HCT116 (cell line): Measurements from ENCODE around the gene DDX24. TPM values are rescaled to one million over a fixed set of nuclear protein-coding genes. Genes with fewer than 3 reads are reported as not detected.

Experiments
- total RNA-seq: library from RNA; stranded (reverse); gene quantifications from one replicate; pipeline ENCODE4 v1.2.1, GENCODE V29; 2021; ENCODE audit not compliant: unreplicated experiment

Gene DDX24
- total RNA-seq, 1 experiment from 2014 or later = 169 TPM

Other genes with a start within 250 kb of the DDX24 start
- gene FAM181A, start 153.9 kb downstream of the DDX24 start, total RNA-seq = not detected
- not detected for gene ASB2, start 104.6 kb downstream of the DDX24 start, total RNA-seq
- gene CCDC197, start 83.9 kb downstream of the DDX24 start, total RNA-seq = not detected
- 6.6 TPM for gene OTUB2, start 54.9 kb downstream of the DDX24 start, total RNA-seq
- 26.0 TPM for gene IFI27L1, start 108 bp upstream of the DDX24 start, total RNA-seq
- gene IFI27, start 29.5 kb upstream of the DDX24 start, total RNA-seq = 3.8 TPM
- gene IFI27L2, start 48.4 kb upstream of the DDX24 start, total RNA-seq = 42.9 TPM
- 5.5 TPM for gene PPP4R4, start 93.1 kb upstream of the DDX24 start, total RNA-seq
- not detected for gene SERPINA10, start 212.1 kb upstream of the DDX24 start, total RNA-seq
- gene SERPINA6, start 242.1 kb upstream of the DDX24 start, total RNA-seq = not detected